Thyroid gland (tissue), 4 donors: ENCODE data around the gene DGKA.
"Not testable (repeated sequence)": the region's sequence is repeated elsewhere in the genome, so short reads cannot be mapped to it uniquely, and the experiment has no call there.

Source experiments
- POLR2A ChIP-seq, 2 donors: fragments of 450-650 bp; IDR thresholded peaks; one replicate each; pipeline ENCODE4 v1.6.1; 2017; ENCODE audit warnings: antibody characterized with exemption in 2 of 2, mild to moderate bottlenecking in 2 of 2, moderate library complexity in 1 of 2
- TF ChIP-seq, protein P1 (sequence below), 6 experiments: fragments of 200-600 bp in 3 of 6; fragments of 450-650 bp in 3 of 6; sonication (generic) in 3 of 6; IDR thresholded peaks; one replicate each; pipeline ENCODE4 v1.5.1; 2016 to 2019; ENCODE audit warnings: antibody characterized with exemption in 6 of 6, mild to moderate bottlenecking in 2 of 6, inconsistent platforms in 1 of 6, moderate library complexity in 1 of 6

GRCh38 chr12:55985976-55986375, 55.0 kb downstream of the DGKA start:
- TF ChIP-seq, protein P1, sequence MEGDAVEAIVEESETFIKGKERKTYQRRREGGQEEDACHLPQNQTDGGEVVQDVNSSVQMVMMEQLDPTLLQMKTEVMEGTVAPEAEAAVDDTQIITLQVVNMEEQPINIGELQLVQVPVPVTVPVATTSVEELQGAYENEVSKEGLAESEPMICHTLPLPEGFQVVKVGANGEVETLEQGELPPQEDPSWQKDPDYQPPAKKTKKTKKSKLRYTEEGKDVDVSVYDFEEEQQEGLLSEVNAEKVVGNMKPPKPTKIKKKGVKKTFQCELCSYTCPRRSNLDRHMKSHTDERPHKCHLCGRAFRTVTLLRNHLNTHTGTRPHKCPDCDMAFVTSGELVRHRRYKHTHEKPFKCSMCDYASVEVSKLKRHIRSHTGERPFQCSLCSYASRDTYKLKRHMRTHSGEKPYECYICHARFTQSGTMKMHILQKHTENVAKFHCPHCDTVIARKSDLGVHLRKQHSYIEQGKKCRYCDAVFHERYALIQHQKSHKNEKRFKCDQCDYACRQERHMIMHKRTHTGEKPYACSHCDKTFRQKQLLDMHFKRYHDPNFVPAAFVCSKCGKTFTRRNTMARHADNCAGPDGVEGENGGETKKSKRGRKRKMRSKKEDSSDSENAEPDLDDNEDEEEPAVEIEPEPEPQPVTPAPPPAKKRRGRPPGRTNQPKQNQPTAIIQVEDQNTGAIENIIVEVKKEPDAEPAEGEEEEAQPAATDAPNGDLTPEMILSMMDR (IDR thresholded peaks at IDR 0.05), result not testable (repeated sequence)
- not testable (repeated sequence) for TF ChIP-seq POLR2A (IDR thresholded peaks at IDR 0.05)
